GM18951 (cell line): ENCODE data around the gene SLC25A38.
"Not testable (repeated sequence)": the region's sequence is repeated elsewhere in the genome, so short reads cannot be mapped to it uniquely, and the experiment has no call there.

Experiments used
- POLR2A ChIP-seq: IDR thresholded peaks from 4 replicates; pipeline ENCODE4 v1.6.1; 2011; ENCODE audit warnings: mild to moderate bottlenecking; ENCODE audit not compliant: insufficient read length, insufficient read depth; ENCODE audit errors: extremely low read depth
- in situ Hi-C: fragments of 300-500 bp; cut with MboI; formaldehyde crosslinking; loops from one replicate; pipeline ENCODE4 v1.12.0; 2022; ENCODE audit warnings: low sequenced_read_pairs, mixed read lengths, inconsistent platforms; ENCODE audit not compliant: unreplicated experiment

Gene SLC25A38

GRCh38 chr3:39407259-39407629 lies 24.1 kb downstream of the SLC25A38 start:
- TF ChIP-seq POLR2A = no peak
- in situ Hi-C loops = no loop called here

GRCh38 chr3:39407773-39408492 lies 24.8 kb downstream of the SLC25A38 start:
- in situ Hi-C loops = no loop called here
- TF ChIP-seq POLR2A = no peak

DNA sequence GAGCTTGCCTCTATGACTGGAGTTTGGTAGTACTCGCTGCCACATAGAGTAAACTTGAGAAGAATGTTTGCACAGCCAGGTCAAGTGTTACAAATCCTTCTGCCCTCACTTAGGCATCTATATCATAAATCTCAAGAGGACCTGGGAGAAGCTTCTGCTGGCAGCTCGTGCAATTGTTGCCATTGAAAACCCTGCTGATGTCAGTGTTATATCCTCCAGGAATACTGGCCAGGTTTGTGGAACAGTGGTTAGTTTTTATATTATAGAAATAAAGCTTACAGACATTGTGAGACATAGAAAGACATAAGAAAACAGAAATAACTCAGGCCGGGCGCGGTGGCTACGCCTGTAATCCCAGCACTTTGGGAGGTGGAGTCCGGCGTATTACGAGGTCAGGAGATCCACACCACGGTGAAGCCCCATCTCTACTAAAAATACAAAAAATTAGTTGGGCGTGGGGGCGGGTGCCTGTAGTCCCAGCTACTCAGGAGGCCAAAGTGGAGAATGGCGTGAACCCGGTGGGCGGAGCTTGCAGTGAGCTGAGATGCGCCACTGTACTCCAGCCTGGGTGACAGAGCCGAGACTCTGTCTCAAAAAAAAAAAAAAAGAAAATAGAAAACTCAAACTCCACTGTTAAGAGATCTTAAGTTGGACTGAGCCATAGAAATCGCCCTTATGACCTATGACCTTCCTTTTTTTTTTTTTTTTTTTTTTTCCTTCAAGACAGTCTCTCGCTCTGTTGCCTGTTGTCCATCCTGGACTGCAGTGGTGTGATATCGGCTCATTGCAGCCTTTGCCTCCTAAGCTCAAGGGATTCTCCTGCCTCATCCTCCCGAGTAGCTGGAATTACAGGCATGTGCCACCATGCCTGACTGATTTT lies 25.6 kb downstream of the SLC25A38 start:
- in situ Hi-C loops = no loop called here
- TF ChIP-seq POLR2A = no peak

GRCh38 chr3:39409514-39410136 lies 26.5 kb downstream of the SLC25A38 start:
- in situ Hi-C loops = no loop called here
- TF ChIP-seq POLR2A = no peak

DNA sequence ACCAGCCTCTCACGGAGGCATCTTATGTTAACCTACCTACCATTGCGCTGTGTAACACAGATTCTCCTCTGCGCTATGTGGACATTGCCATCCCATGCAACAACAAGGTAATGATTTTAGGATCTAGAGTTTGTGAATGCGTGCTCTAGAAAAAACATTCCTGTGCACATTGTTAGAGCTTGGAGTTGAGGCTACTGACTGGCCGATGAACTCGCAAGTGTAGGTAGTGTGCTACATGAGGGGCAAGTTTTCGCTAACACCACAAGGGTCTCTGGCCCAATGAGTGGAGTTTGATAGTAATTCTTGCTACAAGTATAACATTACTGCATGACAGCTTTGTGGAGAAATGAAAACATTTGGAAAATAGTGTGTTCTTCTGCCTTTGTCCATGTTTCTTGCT lies 27.7 kb downstream of the SLC25A38 start:
- in situ Hi-C loops = no loop called here
- peak; percentile 15 for TF ChIP-seq POLR2A

- no peak for TF ChIP-seq POLR2A
- in situ Hi-C loops = no loop called here
Observed at GRCh38 chr3:39412668-39413260, 29.6 kb downstream of the SLC25A38 start.

DNA sequence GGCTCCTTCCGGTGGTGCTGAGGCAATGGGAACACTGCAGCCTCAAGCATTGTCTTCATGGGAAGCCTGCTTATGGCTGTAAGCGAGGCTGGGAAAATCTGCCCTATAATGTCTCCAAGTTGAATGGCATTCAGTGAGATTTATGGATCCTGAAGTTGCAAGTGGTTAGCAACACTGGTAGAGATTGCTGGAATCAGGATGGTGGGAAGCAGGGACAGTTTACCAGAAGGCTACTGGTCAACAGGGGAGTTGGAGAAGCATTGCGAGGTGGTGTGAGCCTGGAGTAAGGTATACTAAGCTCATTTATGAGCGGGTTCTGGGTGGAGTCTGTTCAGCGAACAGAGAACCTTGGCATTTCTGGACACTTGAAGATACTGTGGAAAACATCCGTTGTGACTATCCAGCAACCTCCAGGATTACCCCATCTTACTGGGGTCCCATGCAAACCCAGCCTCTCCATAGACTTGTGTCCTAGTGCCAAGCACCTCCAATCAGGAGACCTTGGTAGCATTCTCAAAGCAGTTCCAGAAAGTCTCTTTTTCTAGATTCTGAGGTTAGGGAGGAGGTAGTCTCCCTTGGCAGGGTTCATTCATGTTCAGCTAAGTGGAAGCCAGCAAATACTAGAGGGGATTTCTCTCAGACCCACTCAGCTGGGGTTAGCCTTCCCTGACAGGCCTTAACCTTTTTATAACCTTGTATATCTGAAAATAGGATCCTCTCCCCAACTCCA lies 30.7 kb downstream of the SLC25A38 start:
- TF ChIP-seq POLR2A = peak; percentile 39
- in situ Hi-C loops = no loop called here

GRCh38 chr3:39414421-39414907 lies 31.3 kb downstream of the SLC25A38 start:
- in situ Hi-C loops = no loop called here
- peak; percentile 34 for TF ChIP-seq POLR2A

GRCh38 chr3:39415302-39415701 lies 32.1 kb downstream of the SLC25A38 start:
- in situ Hi-C loops = not testable (repeated sequence)

- TF ChIP-seq POLR2A = no peak
Observed at GRCh38 chr3:39415983-39416382, 32.8 kb downstream of the SLC25A38 start.

GRCh38 chr3:39416998-39417397 lies 33.8 kb downstream of the SLC25A38 start:
- in situ Hi-C loops = not testable (repeated sequence)

More at GRCh38 chr3:39415983-39416382, 32.8 kb downstream of the SLC25A38 start:
- in situ Hi-C loops = no loop called here

DNA sequence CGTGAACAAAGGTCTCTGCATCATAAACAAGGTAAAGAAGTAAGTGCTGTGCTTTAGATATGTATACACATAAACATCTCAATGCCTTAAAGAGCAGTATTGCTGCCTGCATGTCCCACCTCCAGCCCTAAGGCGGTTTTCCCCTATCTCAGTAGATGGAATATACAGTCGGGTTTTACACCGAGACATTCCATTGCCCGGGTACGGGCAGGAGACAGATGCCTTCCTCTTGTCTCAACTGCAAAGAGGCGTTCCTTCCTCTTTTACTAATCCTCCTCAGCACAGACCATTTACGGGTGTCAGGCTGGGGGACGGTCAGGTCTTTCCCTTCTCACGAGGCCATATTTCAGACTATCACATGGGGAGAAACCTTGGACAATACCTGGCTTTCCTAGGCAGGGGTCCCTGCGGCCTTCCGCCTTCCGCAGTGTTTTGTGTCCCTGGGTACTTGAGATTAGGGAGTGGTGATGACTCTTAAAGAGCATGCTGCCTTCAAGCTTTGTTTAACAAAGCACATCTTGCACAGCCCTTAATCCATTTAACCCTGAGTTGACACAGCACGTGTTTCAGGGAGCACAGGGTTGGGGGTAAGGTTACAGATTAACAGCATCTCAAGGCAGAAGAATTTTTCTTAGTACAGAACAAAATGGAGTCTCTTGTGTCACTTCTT lies 35.5 kb downstream of the SLC25A38 start:
- in situ Hi-C loops = not testable (repeated sequence)
